ENCODE results near the gene SNX21. TPM values are rescaled to one million over a fixed set of nuclear protein-coding genes. Genes with fewer than 3 reads are reported as not detected.

The SNX21 gene
- total RNA-seq, 1 donor from 2014 or later: 0.89 TPM

DNA sequence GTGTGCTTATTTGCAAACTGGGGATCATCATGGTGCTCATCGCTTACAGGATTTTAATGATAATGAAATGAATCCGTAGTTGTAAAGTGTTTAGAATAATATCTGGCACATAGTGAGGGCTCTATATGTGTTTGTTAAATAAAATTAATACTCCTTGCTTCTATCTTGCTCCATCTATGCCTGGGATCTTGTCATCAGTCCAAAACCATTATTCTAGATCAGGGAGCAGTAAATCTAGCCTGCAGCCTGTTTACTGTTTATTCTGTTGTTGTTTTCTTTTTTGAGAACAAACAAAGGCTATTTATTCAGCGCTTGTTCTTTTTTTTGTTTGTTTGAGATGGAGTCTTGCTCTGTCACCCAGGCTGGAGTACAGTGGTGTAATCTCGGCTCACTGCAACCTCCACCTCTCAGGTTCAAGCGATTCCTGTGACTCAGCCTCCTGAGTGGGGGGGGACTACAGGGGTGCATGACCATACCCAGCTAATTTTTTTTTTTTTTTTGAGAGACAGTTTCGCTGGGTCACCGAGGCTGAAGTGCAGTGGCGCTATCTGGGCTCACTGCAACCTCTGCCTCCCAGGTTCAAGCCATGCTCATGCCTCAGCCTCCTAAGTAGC, 15.5 kb downstream of the SNX21 start:
- no peaks in the 10 kb centered on the region for H3K27me3 Mint-ChIP-seq
- H3K4me1 Mint-ChIP-seq: peaks cover 2% of the 10 kb centered on the region

DNA sequence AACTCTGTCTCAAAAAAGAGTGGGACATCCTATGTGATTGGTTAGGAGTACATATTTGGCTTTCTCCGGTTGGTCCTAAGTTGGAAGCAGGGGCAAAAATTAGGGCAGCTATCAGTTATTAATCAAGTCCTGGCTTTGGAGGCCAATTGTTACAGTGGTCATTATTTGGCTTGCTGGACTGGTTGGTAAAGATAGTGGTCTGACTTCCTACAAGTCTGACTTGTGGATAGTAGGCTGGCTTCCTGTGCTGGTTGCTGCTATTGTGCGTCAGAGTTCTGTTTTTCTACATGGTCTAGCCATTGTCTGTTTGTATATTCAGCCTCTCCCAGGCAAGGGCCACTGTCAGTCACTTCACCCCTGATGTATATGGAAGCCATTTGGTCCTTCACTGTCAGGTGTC, 16.6 kb downstream of the SNX21 start:
- Mint-ChIP-seq H3K4me1 (peaks cover 6% of the 10 kb centered on the region), H3K27ac (no peak overlapping the region), H3K9me3 (no peaks in the 10 kb centered on the region), H3K36me3 (ENCODE audit: low read depth) (peaks cover 36% of the 10 kb centered on the region), H3K27me3 (no peaks in the 10 kb centered on the region), H3K4me3 (no peak overlapping the region)
- no peak for DNase-seq
- intact Hi-C loops (cut with micrococcal nuclease): no loop called here

More for the DNA sequence above, 15.5 kb downstream of the SNX21 start:
- Mint-ChIP-seq H3K9me3 (no peaks in the 10 kb centered on the region), H3K27ac (no peak overlapping the region), H3K4me3 (no peak overlapping the region), H3K36me3 (ENCODE audit: low read depth) (peaks cover 37% of the 10 kb centered on the region)
- DNase-seq: no peak
- intact Hi-C loops (cut with micrococcal nuclease): no loop called here

- no peak for DNase-seq
- H3K4me3 Mint-ChIP-seq: no peak overlapping the region
- intact Hi-C loops (cut with micrococcal nuclease): no loop called here
- peaks cover 30% of the 10 kb centered on the region for H3K36me3 Mint-ChIP-seq (ENCODE audit: low read depth)
- no peaks in the 10 kb centered on the region for H3K9me3 Mint-ChIP-seq
- H3K27ac Mint-ChIP-seq: no peak overlapping the region
- no peaks in the 10 kb centered on the region for H3K27me3 Mint-ChIP-seq
- peaks cover 9% of the 10 kb centered on the region for H3K4me1 Mint-ChIP-seq
These were observed 17.3 kb downstream of the SNX21 start for GRCh38 chr20:45850926-45851325.

DNA sequence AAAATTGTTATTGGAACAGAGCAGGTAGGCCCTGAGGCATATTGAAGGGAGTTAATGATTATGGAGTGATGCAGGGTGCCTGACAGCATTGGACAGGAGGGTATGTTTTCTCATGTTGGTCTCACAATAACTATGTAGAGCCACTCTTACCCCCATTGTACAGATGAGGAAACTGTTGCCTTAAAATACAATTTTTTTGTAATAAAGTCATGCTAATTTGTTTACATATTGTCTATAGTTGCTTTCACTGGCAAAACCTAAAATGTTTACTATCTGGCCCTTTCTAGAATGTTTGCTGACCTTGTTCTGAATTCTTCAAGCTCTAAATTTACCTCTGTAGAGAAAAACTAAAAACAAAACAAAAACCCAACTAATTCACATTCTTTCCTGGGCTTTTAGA, 17.9 kb downstream of the SNX21 start:
- no peak overlapping the region for H3K4me3 Mint-ChIP-seq
- H3K27ac Mint-ChIP-seq: no peak overlapping the region
- DNase-seq: no peak
- H3K36me3 Mint-ChIP-seq (ENCODE audit: low read depth): peaks cover 27% of the 10 kb centered on the region
- intact Hi-C loops (cut with micrococcal nuclease): no loop called here
- peaks cover 11% of the 10 kb centered on the region for H3K4me1 Mint-ChIP-seq
- H3K9me3 Mint-ChIP-seq: no peaks in the 10 kb centered on the region
- no peaks in the 10 kb centered on the region for H3K27me3 Mint-ChIP-seq

DNA sequence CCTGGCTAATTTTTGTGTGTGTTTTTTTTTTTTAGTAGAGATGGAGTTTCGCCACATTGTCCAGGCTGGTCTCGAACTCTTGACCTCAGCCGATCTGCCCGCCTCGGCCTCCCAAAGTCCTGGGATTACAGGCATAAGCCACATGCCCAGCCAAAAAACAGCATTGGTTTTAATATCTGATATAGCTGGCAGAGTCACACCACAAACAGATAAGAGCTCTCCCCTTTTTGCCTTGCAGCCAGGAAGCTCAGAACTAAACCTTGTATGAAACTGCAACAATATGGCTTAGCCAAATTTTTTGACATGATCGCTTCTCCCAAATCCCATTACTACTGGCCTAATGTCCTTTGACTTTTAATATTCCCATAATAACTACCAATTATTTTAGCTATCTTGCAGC, 18.7 kb downstream of the SNX21 start:
- intact Hi-C loops (cut with micrococcal nuclease): no loop called here
- no peak overlapping the region for H3K27ac Mint-ChIP-seq
- no peak for DNase-seq
- no peaks in the 10 kb centered on the region for H3K9me3 Mint-ChIP-seq
- peaks cover 26% of the 10 kb centered on the region for H3K36me3 Mint-ChIP-seq (ENCODE audit: low read depth)
- peaks cover 12% of the 10 kb centered on the region for H3K4me1 Mint-ChIP-seq
- no peak overlapping the region for H3K4me3 Mint-ChIP-seq
- no peaks in the 10 kb centered on the region for H3K27me3 Mint-ChIP-seq

DNA sequence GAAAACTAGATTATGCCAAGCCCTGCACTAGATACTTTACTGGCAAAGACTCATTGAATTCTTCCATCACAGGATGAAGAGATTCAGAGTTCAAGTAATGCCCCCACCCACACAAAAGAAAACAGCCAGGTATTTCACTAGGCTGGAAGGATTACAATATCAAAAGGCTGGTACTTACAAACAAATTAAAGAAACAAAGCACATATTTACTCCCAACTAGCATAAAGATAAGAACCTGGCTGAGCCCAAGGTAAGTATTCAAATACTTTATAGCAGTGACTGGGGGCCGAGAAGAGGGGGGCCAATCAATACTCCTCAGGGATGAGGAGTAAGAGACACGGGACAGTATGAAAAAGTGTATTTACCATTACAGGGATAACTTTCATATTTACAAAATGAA, 19.9 kb downstream of the SNX21 start:
- Mint-ChIP-seq H3K27ac (no peak overlapping the region), H3K4me1 (peaks cover 22% of the 10 kb centered on the region), H3K4me3 (no peak overlapping the region), H3K36me3 (ENCODE audit: low read depth) (peaks cover 26% of the 10 kb centered on the region), H3K9me3 (no peaks in the 10 kb centered on the region), H3K27me3 (no peaks in the 10 kb centered on the region)
- intact Hi-C loops (cut with micrococcal nuclease): no loop called here
- DNase-seq: no peak

DNA sequence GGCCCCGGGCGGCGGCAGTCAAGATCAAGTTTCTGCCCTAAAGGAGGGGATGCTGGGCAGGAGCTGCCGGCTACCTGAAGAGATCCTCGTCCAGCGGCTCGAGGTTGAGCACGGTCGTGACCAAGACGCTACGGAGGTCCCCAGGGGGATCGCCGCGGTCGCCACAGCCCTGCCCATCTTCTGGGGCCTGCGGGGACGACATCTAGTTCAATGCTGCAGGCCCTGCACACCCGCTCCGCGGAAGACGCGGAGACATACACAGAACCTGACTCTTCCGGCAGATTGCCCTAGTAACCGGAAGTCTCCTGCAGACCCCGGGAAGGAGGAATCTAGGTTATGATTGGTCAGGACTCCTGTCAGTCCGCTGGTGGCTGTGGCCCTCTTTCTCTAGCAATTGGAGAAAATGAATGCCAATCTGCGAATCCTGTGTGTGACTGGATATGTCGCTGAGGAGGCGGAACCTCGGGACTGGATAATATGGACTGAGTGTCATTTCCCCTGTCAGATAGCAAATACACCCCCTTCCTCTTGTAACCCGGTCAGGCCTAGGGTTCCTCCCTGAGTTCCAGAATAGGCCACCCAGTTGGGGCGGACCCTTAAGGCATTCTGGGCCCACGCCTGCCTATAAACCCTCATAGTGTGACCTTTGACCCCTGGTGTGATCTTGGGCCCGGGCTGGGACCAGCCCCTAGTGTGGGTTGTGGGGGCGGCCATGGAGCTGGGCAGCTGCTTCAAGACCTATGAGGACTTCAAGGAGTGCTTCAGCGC, 23.7 kb downstream of the SNX21 start, which contains the start of the genes ACOT8 and ZSWIM3:
Gene ACOT8 (minus strand): TSS at position 279 of the 768 bp plus-strand sequence. CDS start 77 bp downstream, at position 202.
Gene ZSWIM3 (plus strand): TSS at position 501 of the 768 bp plus-strand sequence. CDS start 212 bp downstream, at position 713.
- H3K4me1 Mint-ChIP-seq: peaks cover 35% of the 10 kb centered on the region
- H3K4me3 Mint-ChIP-seq: peak within 1 kb of the TSS; percentile 98
- peak within 1 kb of the TSS; percentile 98 for H3K27ac Mint-ChIP-seq
- peaks cover 19% of the 10 kb centered on the region for H3K36me3 Mint-ChIP-seq (ENCODE audit: low read depth)
- intact Hi-C loops (cut with micrococcal nuclease): loop anchor here (1.0 to 2.0 kb wide), 7 partner anchors 22 to 115 kb away; partner anchors contain the start of genes CTSA, NEURL2, UBE2C and ZNF335
- no peaks in the 10 kb centered on the region for H3K27me3 Mint-ChIP-seq
- no peaks in the 10 kb centered on the region for H3K9me3 Mint-ChIP-seq
- DNase-seq: peak; percentile 99

DNA sequence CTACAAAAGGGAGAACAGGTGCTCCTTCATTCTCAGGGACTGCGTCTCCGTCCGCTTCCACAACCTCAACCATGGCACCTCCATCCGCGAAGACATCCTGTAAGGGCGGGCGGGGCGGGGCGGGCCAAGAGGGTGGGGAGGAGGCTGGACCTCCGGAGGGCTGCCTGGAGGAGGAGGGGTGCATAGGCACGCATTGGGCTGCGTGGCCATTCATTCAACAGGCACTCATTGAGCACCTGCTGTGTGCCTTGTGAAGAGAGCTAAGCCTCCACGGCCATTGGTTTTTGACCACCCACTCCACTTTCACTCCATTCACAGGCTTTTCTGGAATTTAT, 24.2 kb downstream of the SNX21 start:
- peak overlapping the region; percentile 98 for H3K4me3 Mint-ChIP-seq
- H3K27me3 Mint-ChIP-seq: no peaks in the 10 kb centered on the region
- DNase-seq: no peak
- no peaks in the 10 kb centered on the region for H3K9me3 Mint-ChIP-seq
- H3K36me3 Mint-ChIP-seq (ENCODE audit: low read depth): peaks cover 17% of the 10 kb centered on the region
- H3K4me1 Mint-ChIP-seq: peaks cover 35% of the 10 kb centered on the region
- peak overlapping the region; percentile 98 for H3K27ac Mint-ChIP-seq
- intact Hi-C loops (cut with micrococcal nuclease): loop anchor here (1.0 to 2.0 kb wide), 7 partner anchors 23 to 114 kb away; partner anchors contain the start of genes CTSA, NEURL2, UBE2C and ZNF335

- no peak for DNase-seq
- intact Hi-C loops (cut with micrococcal nuclease): no loop called here
- H3K36me3 Mint-ChIP-seq (ENCODE audit: low read depth): peaks cover 13% of the 10 kb centered on the region
- no peak overlapping the region for H3K4me3 Mint-ChIP-seq
- no peak overlapping the region for H3K27ac Mint-ChIP-seq
- no peaks in the 10 kb centered on the region for H3K27me3 Mint-ChIP-seq
- H3K9me3 Mint-ChIP-seq: no peaks in the 10 kb centered on the region
- peaks cover 34% of the 10 kb centered on the region for H3K4me1 Mint-ChIP-seq
These were observed 26.3 kb downstream of the SNX21 start for GRCh38 chr20:45859916-45860315.

DNA sequence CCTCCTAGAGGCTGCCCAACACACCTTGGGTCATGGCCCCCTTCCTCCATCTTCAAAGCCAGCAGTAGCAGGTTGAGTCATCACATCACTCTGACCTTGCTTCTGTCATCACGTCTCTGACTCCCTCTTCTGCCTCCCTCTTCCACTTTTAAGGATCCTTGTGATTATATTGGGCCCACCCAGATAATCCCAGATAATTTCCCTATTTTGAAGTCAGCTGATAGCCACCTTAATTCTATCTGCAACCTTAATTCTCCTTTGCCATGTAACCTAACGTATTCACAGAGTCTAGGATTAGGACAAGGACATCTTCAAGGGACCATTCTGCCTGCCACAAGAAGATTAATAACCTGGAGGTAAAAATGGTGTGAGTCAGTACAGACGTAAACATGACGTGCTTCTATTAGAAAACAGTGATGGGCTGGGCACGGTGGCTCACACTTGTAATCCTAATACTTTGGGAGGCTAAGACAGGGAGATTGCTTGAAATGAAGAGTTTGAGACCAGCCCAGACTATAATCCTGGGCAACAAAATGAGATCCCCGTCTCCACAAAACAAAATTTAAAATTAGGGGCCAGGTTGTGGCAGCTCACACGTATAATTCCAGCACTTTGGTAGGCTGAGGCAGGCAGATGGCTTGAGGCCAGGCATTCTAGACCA, 27.1 kb downstream of the SNX21 start:
- Mint-ChIP-seq H3K4me1 (peaks cover 30% of the 10 kb centered on the region), H3K27me3 (no peaks in the 10 kb centered on the region), H3K36me3 (ENCODE audit: low read depth) (peaks cover 13% of the 10 kb centered on the region), H3K27ac (no peak overlapping the region), H3K4me3 (no peak overlapping the region), H3K9me3 (no peaks in the 10 kb centered on the region)
- DNase-seq: no peak
- intact Hi-C loops (cut with micrococcal nuclease): no loop called here

DNA sequence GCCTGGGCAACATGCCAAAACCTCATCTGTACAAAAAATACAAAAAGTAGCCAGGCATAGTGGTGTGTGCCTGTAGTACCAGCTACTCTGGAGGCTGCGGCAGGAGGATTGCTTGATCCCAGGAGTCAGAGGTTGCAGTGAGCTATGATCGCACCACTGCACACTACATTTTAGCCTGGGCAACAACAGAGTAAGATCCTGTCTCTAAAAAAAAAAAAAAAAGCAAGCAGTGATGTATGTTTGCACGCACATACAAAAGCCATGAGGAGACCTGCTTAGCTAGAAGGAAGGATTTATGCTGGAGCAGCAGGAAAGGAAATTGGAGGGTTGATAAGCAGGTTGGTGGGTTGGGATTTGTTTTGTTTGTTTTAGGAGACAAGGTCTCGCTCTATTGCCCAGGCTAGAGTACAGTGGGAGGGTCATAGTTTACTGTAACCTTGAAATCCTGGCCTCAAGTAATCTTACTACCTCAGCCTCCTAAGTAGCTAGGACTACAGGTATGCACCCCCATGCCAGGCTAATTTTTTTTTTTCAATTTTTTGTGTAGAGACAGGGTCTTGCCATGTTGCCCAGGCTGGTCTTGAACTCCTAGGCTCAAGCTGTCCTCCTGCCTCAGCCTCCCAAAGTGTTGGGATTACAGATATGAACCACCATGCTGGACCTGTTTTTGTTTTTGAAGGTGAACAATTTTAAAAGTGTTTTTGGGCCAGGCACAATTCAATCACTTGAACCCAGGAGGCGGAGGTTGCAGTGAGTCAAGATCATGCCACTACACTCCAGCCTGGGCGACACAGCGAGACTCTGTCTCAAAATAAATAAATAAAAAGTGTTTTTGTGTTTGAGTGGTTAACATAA, 27.8 kb downstream of the SNX21 start:
- peaks cover 27% of the 10 kb centered on the region for H3K4me1 Mint-ChIP-seq
- H3K36me3 Mint-ChIP-seq (ENCODE audit: low read depth): peaks cover 13% of the 10 kb centered on the region
- intact Hi-C loops (cut with micrococcal nuclease): no loop called here
- DNase-seq: no peak
- H3K27me3 Mint-ChIP-seq: no peaks in the 10 kb centered on the region
- no peak overlapping the region for H3K4me3 Mint-ChIP-seq
- no peak overlapping the region for H3K27ac Mint-ChIP-seq
- no peaks in the 10 kb centered on the region for H3K9me3 Mint-ChIP-seq

GRCh38 chr20:45863543-45864470, 30.2 kb downstream of the SNX21 start:
- Mint-ChIP-seq H3K36me3 (ENCODE audit: low read depth) (peaks cover 13% of the 10 kb centered on the region), H3K4me1 (peaks cover 12% of the 10 kb centered on the region), H3K27me3 (no peaks in the 10 kb centered on the region), H3K9me3 (no peaks in the 10 kb centered on the region), H3K4me3 (no peak overlapping the region), H3K27ac (no peak overlapping the region)
- intact Hi-C loops (cut with micrococcal nuclease): no loop called here
- DNase-seq: no peak

Data from activated CD4-positive, alpha-beta T cell treated with anti-CD3 and anti-CD28 coated beads, Interleukin-2, amount 10 ng/mL, durations not matched to agents 24 days and 14 days (primary cell).